SK-N-MC (cell line): ENCODE data around the gene MPHOSPH10.

Experiments used
- EZH2 ChIP-seq: fragments of 200-600 bp; sonication (generic); IDR thresholded peaks from one replicate; pipeline ENCODE4 v1.6.1; 2017; ENCODE audit warnings: antibody characterized with exemption
- POLR2AphosphoS5 ChIP-seq: IDR thresholded peaks from 2 replicates; pipeline ENCODE4 v1.6.1; 2012; ENCODE audit warnings: mild to moderate bottlenecking, low read depth, low read length, borderline replicate concordance

DNA sequence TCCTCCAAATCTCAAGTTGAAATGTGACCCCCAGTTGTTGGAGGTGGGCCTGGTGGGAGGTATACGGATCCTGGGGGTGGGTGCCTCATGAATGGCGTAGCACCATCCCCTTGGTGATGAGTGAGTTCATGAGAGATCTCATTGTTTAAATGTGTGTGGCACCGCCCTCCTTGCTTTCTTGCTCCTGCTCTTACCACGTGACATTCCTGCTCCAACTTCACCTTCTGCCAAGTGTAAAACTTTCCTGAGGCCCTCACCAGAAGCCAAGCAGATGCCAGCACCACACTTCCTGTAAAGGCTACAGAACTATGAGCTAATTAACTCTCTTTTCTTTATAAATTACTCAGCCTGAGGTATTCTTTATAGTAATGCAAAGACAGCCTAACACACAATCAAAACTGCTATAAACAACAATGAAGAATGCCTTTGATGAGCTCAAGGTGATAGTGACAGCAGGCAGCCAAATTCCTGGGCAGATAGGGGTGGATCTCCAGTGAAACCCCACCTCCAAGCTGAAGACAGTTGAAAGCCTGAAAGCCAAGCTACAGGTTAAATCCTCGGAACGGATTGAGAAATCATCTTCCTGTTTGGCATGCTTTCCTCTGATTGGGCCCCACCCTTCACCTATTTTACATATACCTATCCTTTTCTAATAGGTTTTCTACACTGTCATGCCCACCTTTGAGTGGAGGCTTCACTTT is 27.3 kb upstream of the MPHOSPH10 start:
- TF ChIP-seq POLR2AphosphoS5 (no peak), EZH2 (no peak)
